C4-2B (cell line): ENCODE measurements around the gene LCA5L.

ENCODE experiments used
- ZFX ChIP-seq: fragments of 450-650 bp; IDR thresholded peaks from 2 replicates; pipeline ENCODE4 v1.6.1; 2017
- TF ChIP-seq, protein P1 (sequence below): fragments of 450-650 bp; conservative IDR thresholded peaks from 2 replicates; pipeline ENCODE4 v1.5.1; 2017; ENCODE audit warnings: mild to moderate bottlenecking

DNA sequence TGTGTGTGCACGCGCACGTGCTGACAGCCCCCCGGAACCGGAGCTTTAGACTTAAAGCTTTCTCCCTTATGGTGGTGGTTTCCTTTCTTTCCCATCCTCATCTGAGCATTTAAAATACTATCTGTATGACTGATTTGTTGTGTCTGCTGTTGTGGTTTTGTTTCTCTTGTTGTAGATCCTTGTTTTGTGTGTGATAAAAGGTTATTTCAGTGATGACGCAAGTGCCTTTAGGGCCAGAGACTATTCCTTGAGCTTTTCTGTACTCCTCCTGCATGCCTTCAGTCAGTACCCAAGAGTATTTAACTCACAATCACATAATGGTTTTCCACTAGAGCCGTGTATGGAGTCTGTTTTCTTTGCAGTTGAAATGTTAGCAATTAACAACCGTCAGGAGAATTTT is 45.4 kb downstream of the LCA5L start:
- TF ChIP-seq, protein P1, sequence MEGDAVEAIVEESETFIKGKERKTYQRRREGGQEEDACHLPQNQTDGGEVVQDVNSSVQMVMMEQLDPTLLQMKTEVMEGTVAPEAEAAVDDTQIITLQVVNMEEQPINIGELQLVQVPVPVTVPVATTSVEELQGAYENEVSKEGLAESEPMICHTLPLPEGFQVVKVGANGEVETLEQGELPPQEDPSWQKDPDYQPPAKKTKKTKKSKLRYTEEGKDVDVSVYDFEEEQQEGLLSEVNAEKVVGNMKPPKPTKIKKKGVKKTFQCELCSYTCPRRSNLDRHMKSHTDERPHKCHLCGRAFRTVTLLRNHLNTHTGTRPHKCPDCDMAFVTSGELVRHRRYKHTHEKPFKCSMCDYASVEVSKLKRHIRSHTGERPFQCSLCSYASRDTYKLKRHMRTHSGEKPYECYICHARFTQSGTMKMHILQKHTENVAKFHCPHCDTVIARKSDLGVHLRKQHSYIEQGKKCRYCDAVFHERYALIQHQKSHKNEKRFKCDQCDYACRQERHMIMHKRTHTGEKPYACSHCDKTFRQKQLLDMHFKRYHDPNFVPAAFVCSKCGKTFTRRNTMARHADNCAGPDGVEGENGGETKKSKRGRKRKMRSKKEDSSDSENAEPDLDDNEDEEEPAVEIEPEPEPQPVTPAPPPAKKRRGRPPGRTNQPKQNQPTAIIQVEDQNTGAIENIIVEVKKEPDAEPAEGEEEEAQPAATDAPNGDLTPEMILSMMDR: no peak
- TF ChIP-seq ZFX: no peak
